Activated T-helper 1 cell treated with anti-CD3 and anti-CD28 coated beads, Interleukin-12 subunit alpha, Interleukin-12 subunit beta, Interleukin-2, Interleukin-4 antibody, amounts not matched to agents 30 ng/mL and 10 ng/mL and 1 ng/mL, durations not matched to agents 14 hours and 24 hours and 36 hours (primary cell): ENCODE results near the gene PAWR. TPM values are rescaled to one million over a fixed set of nuclear protein-coding genes. Genes with fewer than 3 reads are reported as not detected.

Experiments used
- DNase-seq: peaks from one replicate; pipeline ENCODE4 v3.0.0; 2021; ENCODE audit warnings: low spot score
- H3K27ac Mint-ChIP-seq: one replicate; pipeline ENCODE4 v1.8.0; 2021; ENCODE audit warnings: mild to moderate bottlenecking, mixed read lengths
- H3K27me3 Mint-ChIP-seq: one replicate; pipeline ENCODE4 v1.8.0; 2022; ENCODE audit warnings: mild to moderate bottlenecking, moderate library complexity, mixed read lengths; ENCODE audit not compliant: insufficient read depth
- H3K36me3 Mint-ChIP-seq: one replicate; pipeline ENCODE4 v1.8.0; 2021; ENCODE audit warnings: low read depth, mixed read lengths
- H3K4me1 Mint-ChIP-seq: one replicate; pipeline ENCODE4 v1.8.0; 2021; ENCODE audit warnings: low read depth, mixed read lengths
- H3K4me3 Mint-ChIP-seq: one replicate; pipeline ENCODE4 v1.8.0; 2021; ENCODE audit warnings: mild to moderate bottlenecking, moderate library complexity, mixed read lengths
- H3K9me3 Mint-ChIP-seq: one replicate; pipeline ENCODE4 v1.8.0; 2021; ENCODE audit warnings: mixed read lengths
- intact Hi-C: fragments of 100-400 bp; cut with micrococcal nuclease; formaldehyde crosslinking; loops from one replicate; pipeline ENCODE4 v1.15.1; 2024
- total RNA-seq: library from RNA; stranded (reverse); gene quantifications from 2 replicates; pipeline ENCODE4 v1.2.3, GENCODE V29; 2022

The PAWR gene, protein sequence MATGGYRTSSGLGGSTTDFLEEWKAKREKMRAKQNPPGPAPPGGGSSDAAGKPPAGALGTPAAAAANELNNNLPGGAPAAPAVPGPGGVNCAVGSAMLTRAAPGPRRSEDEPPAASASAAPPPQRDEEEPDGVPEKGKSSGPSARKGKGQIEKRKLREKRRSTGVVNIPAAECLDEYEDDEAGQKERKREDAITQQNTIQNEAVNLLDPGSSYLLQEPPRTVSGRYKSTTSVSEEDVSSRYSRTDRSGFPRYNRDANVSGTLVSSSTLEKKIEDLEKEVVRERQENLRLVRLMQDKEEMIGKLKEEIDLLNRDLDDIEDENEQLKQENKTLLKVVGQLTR
- 4.0 and 6.1 TPM in 2 replicates for total RNA-seq

DNA sequence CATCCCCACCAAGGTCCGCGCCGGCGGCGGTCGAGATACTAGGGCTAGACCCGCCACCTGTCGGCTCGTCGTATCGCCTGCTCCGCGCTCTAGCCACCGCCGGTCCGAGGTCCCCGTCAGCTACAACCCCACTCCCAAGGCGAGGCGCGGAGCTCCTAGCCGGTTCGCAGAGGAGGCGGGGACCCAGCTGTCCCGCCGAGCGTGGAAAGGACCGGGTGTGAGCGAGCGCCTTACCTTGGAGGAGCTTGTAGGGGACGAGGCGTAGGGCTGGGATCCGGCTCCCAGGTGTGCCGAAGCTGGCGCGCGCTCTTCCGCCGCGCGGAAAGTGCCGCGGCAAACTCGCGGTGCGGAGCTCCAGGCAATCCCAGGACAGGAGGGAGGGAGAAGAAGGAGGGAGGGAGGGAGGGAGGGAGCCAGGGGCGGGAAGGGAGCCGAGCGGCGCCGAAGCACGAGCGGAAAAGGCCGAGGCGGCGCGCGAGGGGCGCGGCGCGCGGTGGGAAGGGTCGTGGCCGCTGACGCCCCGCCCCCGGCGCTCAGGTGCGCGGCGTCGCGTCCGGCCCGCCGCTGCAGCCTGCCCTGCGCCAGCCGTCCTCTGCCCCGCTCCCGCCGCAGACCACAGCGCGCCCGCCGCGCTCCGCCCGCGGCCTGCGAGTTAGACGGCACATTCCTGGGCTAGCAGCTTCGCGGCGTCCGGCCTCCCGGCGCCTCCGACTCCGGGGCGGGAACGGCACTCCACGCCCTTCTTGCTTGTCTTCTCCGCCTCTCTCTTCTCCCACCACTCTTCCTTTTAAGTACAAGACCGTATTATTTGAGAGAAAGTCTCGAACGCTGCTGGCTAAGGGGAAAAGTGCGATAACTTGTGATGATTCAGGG, at the start of gene PAWR:
TSS of gene PAWR (minus strand) at position 327 of the 873 bp plus-strand sequence. CDS start 720 bp downstream, outside the sequence.
- intact Hi-C loops, result loop anchor here (10.0 kb wide), 1 partner anchor 494 kb away; no protein-coding TSS in a partner anchor
- Mint-ChIP-seq H3K9me3 (no peaks in the 10 kb centered on the region), H3K27me3 (peaks cover 55% of the 10 kb centered on the region), H3K36me3 (peaks cover 3% of the 10 kb centered on the region), H3K27ac (no peak within 1 kb of the TSS), H3K4me1 (peaks cover 10% of the 10 kb centered on the region), H3K4me3 (peak within 1 kb of the TSS; percentile 85)
- peak; percentile 1 for DNase-seq

DNA sequence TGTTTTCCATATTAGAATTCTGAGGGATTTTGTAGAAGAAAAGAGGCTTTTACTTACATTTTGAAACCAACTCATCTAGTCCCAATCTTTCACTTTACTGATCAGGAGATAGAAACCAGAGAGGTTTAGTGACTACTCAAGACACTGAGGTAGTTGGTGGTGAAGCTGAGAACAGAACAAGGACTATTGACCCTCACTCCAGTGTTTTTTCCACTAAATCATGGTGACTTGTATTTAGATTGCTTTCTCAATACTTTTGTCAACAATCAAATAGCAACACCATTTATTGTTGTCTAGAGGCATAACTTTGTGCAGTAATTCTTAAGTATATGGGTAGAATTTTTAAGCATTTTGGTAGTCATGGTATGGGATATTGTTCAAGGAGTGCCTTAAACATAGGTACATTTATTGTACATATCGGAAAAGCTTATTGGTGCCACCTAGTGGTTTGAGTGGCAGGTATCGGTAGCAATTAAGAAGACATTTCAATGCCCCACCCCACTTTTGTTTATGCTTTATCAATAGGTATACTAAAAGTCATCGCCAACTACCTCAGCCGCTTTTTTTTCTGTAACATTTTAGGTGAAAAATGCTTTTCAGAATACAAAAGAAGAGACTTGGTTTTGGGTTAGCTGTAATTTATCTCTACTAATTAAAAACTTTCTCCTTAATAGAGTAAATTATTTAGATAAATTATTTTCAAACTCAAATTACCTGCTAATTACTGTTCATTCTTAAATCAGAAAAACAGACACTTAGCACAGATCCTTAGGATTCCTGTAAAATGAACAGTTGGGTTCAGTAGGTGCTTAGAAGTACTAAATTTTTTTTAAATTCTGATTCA, 47.3 kb upstream of the PAWR start:
- Mint-ChIP-seq H3K9me3 (no peaks in the 10 kb centered on the region), H3K4me3 (no peak overlapping the region), H3K36me3 (no peaks in the 10 kb centered on the region), H3K4me1 (no peaks in the 10 kb centered on the region), H3K27me3 (peaks cover 4% of the 10 kb centered on the region), H3K27ac (no peak overlapping the region)
- intact Hi-C loops, result loop anchor here (1.0 to 10.0 kb wide), 2 partner anchors 190 to 527 kb away; no protein-coding TSS in a partner anchor
- no peak for DNase-seq

DNA sequence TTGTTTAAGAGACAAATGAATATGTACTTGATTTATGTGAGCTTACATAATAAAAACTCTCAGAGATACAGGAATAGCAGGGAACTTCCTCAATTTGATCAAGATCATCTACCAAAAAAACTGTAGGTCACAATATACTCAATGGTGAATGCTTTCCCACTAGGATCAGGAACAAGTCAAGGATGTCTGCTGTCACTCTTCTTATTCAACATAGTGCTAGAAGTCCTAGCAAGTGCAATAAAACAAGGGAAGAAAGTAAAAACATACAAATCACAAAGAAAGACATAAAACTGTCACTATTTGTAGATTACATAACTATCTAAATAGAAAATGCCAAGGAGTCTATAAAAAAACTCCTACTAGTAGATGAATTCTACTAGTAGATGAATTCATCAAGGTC, 41.9 kb upstream of the PAWR start:
- no peak overlapping the region for H3K4me3 Mint-ChIP-seq
- H3K27me3 Mint-ChIP-seq, result peaks cover 7% of the 10 kb centered on the region
- intact Hi-C loops, result loop anchor here (10.0 kb wide), 1 partner anchor 532 kb away; no protein-coding TSS in a partner anchor
- no peak for DNase-seq
- H3K27ac Mint-ChIP-seq, result no peak overlapping the region
- no peaks in the 10 kb centered on the region for H3K4me1 Mint-ChIP-seq
- no peaks in the 10 kb centered on the region for H3K36me3 Mint-ChIP-seq
- no peaks in the 10 kb centered on the region for H3K9me3 Mint-ChIP-seq

DNA sequence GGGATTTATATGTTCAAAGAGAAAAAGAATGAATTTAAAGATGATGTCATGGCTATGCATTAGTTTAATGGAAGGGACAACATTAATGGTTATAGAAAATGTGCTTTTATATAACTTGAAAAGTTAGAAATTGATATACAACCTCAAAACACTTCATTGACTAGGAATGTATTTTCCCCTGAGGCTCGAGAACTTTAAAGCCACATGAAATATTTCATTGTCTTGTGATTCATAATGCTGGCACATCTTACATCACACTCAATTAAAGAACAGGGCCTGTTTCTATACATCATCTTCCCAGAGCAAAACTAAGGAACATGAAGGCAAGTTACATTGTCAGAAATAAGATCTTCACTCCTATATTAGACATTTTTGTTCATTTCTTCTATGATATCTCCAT, 35.2 kb upstream of the PAWR start:
- intact Hi-C loops, result no loop called here
- H3K9me3 Mint-ChIP-seq, result no peaks in the 10 kb centered on the region
- H3K27me3 Mint-ChIP-seq, result peaks cover 6% of the 10 kb centered on the region
- no peak for DNase-seq
- no peaks in the 10 kb centered on the region for H3K4me1 Mint-ChIP-seq
- no peak overlapping the region for H3K4me3 Mint-ChIP-seq
- no peak overlapping the region for H3K27ac Mint-ChIP-seq
- H3K36me3 Mint-ChIP-seq, result no peaks in the 10 kb centered on the region

DNA sequence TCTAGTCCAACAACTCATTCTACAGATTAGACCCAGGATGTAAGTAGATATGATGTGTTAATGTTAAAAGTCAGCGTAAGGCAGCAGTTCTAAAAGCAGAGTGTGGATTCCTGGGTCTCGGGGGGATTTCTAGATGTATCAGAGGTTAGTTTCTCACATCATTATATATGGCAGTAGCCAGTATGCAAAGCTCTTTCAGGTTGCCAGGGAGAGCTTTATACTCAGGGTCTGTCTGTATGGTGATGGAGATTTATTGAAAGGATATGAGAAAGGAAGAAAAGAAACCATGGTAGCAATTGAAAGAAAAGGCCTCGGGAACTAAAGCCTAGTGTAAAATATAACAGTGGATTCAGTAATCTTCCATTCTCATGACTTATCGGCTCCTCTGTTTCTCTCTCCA, 26.2 kb upstream of the PAWR start:
- H3K27me3 Mint-ChIP-seq, result no peaks in the 10 kb centered on the region
- no peaks in the 10 kb centered on the region for H3K4me1 Mint-ChIP-seq
- no peak overlapping the region for H3K27ac Mint-ChIP-seq
- H3K36me3 Mint-ChIP-seq, result no peaks in the 10 kb centered on the region
- H3K4me3 Mint-ChIP-seq, result no peak overlapping the region
- no peaks in the 10 kb centered on the region for H3K9me3 Mint-ChIP-seq
- intact Hi-C loops, result no loop called here
- no peak for DNase-seq

DNA sequence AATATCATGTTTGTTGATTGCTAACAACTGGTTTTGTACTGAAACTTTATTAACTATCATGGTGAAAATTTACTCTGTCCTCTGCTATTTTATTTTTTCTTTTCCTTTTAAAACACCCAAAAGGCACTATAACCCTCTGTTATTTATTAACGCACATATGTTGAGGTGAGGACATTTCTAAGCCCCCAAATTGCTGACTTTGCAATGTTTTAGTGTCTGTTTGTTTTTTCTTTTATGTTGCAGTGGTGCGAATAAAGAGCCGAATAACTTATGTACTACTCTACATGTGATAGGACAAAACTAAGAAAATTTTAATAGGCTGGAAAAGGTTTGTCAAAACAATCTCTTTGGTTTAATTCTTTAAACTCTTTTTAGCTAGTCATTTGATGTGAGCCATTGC, 24.5 kb upstream of the PAWR start:
- H3K4me3 Mint-ChIP-seq, result no peak overlapping the region
- H3K9me3 Mint-ChIP-seq, result no peaks in the 10 kb centered on the region
- H3K27me3 Mint-ChIP-seq, result no peaks in the 10 kb centered on the region
- no peak for DNase-seq
- no peaks in the 10 kb centered on the region for H3K36me3 Mint-ChIP-seq
- intact Hi-C loops, result no loop called here
- H3K4me1 Mint-ChIP-seq, result no peaks in the 10 kb centered on the region
- H3K27ac Mint-ChIP-seq, result no peak overlapping the region

DNA sequence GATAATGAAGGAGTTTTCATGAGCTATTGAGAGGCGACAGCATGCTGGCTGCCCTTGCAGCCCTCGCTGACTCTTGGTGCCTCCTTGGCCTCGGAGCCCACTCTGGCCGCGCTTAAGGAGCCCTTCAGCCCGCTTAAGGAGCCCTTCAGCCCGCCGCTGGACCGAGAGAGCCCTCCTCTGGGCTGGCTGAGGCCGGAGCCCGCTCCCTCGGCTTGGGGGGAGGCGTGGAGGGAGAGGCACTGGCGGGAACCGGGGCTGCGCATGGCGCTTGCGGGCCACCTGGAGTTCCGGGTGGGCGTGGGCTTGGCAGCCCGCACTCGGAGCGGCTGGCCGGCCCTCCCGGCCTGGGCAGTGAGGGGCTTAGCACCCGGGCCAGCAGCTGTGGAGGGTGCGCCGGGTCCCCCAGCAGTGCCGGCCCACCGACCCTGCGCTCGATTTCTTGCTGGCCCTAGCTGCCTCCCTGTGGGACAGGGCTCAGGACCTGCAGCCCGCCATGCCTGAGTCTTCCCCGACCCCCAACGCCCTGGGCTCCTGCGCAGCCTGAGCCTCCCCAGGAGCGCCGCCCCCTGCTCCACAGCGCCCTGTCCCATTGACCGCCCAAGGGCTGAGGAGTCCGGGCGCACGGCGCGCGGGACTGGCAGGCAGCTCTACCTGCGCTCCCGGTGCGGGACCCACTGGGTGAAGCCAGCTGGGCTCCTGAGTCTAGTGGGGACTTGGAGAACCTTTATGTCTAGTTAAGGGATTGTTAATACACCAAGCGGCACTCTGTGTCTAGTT, 20.1 kb upstream of the PAWR start:
- H3K9me3 Mint-ChIP-seq, result no peaks in the 10 kb centered on the region
- H3K27ac Mint-ChIP-seq, result no peak overlapping the region
- no peak for DNase-seq
- H3K4me3 Mint-ChIP-seq, result no peak overlapping the region
- no peaks in the 10 kb centered on the region for H3K27me3 Mint-ChIP-seq
- intact Hi-C loops, result no loop called here
- H3K36me3 Mint-ChIP-seq, result no peaks in the 10 kb centered on the region
- no peaks in the 10 kb centered on the region for H3K4me1 Mint-ChIP-seq

DNA sequence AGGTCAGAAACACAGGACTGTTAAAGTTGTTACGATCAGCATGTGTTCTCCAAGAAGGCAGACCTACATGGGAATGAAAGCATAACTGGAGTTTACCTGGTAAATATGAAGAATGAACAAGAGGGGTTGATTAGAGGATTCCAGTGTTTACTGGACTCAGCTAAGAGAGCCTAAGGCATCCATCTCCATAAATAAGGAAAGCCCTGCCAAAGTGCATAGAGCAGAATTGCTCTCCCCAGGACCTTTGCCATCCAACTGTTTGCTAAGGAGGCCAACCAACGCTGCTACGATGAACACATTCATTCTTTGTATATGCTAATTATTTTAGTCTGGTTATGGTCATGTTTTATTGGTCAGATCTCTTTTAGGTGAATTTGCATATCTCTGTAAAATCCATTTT, 17.1 kb upstream of the PAWR start:
- no peak overlapping the region for H3K4me3 Mint-ChIP-seq
- no peaks in the 10 kb centered on the region for H3K4me1 Mint-ChIP-seq
- no peaks in the 10 kb centered on the region for H3K9me3 Mint-ChIP-seq
- H3K27ac Mint-ChIP-seq, result no peak overlapping the region
- intact Hi-C loops, result no loop called here
- DNase-seq, result no peak
- no peaks in the 10 kb centered on the region for H3K36me3 Mint-ChIP-seq
- H3K27me3 Mint-ChIP-seq, result no peaks in the 10 kb centered on the region

DNA sequence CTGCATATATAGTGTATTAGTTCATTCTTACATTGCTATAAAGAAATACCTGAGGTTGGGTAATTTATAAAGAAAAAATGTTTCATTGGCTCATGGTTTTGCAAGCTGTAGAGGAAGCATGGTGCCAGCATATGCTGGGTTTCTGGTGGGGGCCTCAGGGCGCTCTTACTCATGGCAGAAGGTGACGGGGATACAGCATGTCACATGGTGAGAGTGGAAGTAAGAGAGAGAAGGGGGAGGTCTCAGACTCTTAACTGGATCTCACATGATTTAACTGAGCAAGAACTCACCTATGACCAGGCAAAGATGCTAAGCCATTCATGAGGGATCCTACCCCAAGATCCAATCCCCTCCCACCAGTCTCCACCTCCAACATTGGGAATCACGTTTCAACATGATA, 15.9 kb upstream of the PAWR start:
- Mint-ChIP-seq H3K27me3 (no peaks in the 10 kb centered on the region), H3K27ac (no peak overlapping the region), H3K4me3 (no peak overlapping the region), H3K9me3 (no peaks in the 10 kb centered on the region), H3K36me3 (no peaks in the 10 kb centered on the region), H3K4me1 (no peaks in the 10 kb centered on the region)
- DNase-seq, result no peak
- intact Hi-C loops, result no loop called here

DNA sequence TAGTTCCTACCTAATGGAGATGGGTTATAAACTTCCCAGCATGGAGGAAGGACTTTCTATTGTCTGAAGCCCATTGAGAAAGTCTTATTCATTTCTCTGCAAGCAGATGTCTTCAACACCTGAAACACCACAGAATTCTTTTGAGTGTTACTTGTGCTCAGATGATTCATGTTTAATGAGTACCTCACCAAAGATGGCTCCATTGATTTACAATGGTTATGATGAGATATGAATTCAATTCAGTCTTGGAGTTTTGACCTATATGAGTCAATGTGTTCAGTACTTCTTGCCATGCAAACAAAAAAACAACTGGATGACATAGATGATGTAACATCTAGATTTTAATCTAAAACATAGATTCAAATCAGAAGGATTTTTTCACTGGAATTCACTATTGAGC, 15.4 kb upstream of the PAWR start:
- H3K4me1 Mint-ChIP-seq, result no peaks in the 10 kb centered on the region
- no peak for DNase-seq
- no peaks in the 10 kb centered on the region for H3K36me3 Mint-ChIP-seq
- no peaks in the 10 kb centered on the region for H3K27me3 Mint-ChIP-seq
- no peak overlapping the region for H3K4me3 Mint-ChIP-seq
- no peaks in the 10 kb centered on the region for H3K9me3 Mint-ChIP-seq
- no peak overlapping the region for H3K27ac Mint-ChIP-seq
- intact Hi-C loops, result no loop called here

DNA sequence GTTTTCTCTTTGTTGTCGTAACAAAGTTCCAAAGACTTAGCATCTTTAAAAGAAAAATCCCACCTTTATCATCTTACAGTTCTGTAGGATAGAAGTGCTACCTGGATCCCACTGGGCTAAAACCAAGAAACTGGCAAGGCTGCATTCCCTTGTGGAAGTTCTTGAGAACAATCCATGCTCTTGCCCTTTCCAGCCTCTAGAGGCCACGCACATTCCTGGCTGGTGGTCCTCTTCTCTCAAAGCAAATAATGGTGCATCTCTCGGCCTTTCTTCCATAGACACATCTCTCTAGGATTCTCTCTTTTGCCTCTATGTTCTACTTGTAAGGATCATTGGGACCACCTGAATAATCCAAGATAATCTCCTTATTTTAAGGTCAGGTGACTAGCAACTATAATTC, 8.2 kb upstream of the PAWR start:
- H3K4me1 Mint-ChIP-seq, result no peaks in the 10 kb centered on the region
- DNase-seq, result no peak
- H3K9me3 Mint-ChIP-seq, result no peaks in the 10 kb centered on the region
- intact Hi-C loops, result loop anchor here (10.0 kb wide), 1 partner anchor 486 kb away; no protein-coding TSS in a partner anchor
- peaks cover 3% of the 10 kb centered on the region for H3K27me3 Mint-ChIP-seq
- H3K4me3 Mint-ChIP-seq, result no peak overlapping the region
- no peak overlapping the region for H3K27ac Mint-ChIP-seq
- no peaks in the 10 kb centered on the region for H3K36me3 Mint-ChIP-seq

DNA sequence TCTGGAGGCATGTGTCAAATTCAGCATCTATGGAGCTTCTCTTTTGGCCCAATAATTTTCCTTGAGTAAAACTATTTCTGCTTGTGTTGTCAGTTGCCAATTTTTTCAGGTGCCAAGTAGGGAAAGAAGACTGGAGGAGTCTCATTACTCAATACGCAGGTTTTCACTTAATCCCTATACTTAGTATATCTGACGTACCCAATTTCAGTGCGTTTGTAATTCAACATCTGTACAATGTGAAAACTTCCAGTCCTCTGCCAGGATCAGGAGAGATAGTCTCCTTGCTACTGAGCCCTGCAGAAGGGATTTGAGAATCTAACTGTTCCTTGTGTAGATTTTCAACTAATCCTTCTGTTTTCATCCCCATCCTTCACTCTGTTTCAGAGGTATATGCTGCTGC, 5.7 kb upstream of the PAWR start:
- no peaks in the 10 kb centered on the region for H3K9me3 Mint-ChIP-seq
- H3K27me3 Mint-ChIP-seq, result peaks cover 26% of the 10 kb centered on the region
- no peaks in the 10 kb centered on the region for H3K4me1 Mint-ChIP-seq
- H3K36me3 Mint-ChIP-seq, result peaks cover under 1% of the 10 kb centered on the region
- intact Hi-C loops, result loop anchor here (10.0 kb wide), 1 partner anchor 488 kb away; no protein-coding TSS in a partner anchor
- no peak overlapping the region for H3K27ac Mint-ChIP-seq
- DNase-seq, result no peak
- no peak overlapping the region for H3K4me3 Mint-ChIP-seq
